ENCODE measurements around the gene PTBP1. TPM values are rescaled to one million over a fixed set of nuclear protein-coding genes. Genes with fewer than 3 reads are reported as not detected.
A peak's percentile ranks its signal among the peaks of the same experiment; 100 is the strongest.

The PTBP1 gene
- total RNA-seq, 3 donors from 2014 or later (not counting 1 experiment from before 2014, with no cell fraction given) = 302 to 350 (median 345) TPM

DNA sequence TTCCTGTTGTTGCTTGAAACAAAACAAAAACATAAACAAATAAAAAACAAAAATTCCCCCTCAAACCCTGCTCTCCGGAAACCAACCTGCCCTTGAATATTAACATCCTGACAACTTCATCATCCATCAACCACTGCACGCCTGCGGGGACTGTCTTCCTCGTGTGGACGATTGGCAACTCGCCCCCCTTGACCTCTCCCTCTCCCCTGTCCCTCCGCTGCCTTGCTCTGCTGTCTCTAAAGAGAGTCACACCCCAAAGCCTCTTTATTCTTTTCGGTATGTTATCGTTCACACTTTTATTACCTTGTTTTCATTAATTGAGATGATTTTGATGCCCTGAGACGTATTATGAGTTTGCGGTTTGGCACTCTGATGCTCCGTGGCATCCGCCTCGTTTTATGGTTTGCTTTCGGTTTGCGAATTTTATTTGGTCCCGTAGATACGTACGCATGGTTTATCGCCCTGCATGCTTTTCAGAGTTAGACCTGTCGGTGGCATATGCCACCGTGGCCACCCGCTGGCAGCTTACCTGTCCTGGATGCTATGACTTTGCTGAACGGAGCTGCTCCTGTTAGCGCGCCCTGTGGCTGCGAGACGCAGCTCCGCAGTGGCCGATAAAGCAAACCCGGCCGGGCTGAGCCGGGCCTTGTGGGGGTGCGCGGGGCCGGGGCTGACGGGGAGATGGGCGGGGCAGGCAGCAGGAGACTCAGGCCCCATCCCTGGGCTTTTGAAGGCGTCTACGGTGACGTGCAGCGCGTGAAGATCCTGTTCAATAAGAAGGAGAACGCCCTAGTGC, 10.6 kb downstream of the PTBP1 start:
- peaks cover 78% of the 10 kb centered on the region for H3K36me3 ChIP-seq (ENCODE audit: control insufficient read depth, insufficient read depth, low read length)
- H3K4me1 Mint-ChIP-seq = peaks cover 12% of the 10 kb centered on the region in 2 donors
- 95% methylated on average over 44 of the region's 44 CpGs for WGBS (ENCODE audit: insufficient coverage)
- no peaks in the 10 kb centered on the region for H3K27me3 ChIP-seq (ENCODE audit: control insufficient read depth, insufficient read depth, low read length)
- H3K4me1 ChIP-seq (ENCODE audit: control insufficient read depth, insufficient read depth, low read length) = peaks cover 5% of the 10 kb centered on the region
- no peaks in the 10 kb centered on the region for H3K9me3 ChIP-seq (ENCODE audit: control insufficient read depth, insufficient read depth, low read length)
- H3K27ac Mint-ChIP-seq = peak overlapping the region; percentile 34 to 59
- TF ChIP-seq, protein P1, sequence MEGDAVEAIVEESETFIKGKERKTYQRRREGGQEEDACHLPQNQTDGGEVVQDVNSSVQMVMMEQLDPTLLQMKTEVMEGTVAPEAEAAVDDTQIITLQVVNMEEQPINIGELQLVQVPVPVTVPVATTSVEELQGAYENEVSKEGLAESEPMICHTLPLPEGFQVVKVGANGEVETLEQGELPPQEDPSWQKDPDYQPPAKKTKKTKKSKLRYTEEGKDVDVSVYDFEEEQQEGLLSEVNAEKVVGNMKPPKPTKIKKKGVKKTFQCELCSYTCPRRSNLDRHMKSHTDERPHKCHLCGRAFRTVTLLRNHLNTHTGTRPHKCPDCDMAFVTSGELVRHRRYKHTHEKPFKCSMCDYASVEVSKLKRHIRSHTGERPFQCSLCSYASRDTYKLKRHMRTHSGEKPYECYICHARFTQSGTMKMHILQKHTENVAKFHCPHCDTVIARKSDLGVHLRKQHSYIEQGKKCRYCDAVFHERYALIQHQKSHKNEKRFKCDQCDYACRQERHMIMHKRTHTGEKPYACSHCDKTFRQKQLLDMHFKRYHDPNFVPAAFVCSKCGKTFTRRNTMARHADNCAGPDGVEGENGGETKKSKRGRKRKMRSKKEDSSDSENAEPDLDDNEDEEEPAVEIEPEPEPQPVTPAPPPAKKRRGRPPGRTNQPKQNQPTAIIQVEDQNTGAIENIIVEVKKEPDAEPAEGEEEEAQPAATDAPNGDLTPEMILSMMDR (IDR thresholded peaks at IDR 0.05) = no peak
- intact Hi-C loops (cut with micrococcal nuclease) = no loop called here
- no peaks in the 10 kb centered on the region for H3K9me3 Mint-ChIP-seq
- H3K36me3 Mint-ChIP-seq = peaks cover 8% of the 10 kb centered on the region
- no peak for ATAC-seq
- H3K4me3 Mint-ChIP-seq = no peak overlapping the region
- H3K27ac ChIP-seq (ENCODE audit: low read length) = no peak overlapping the region
- no peak for DNase-seq
- no peaks in the 10 kb centered on the region for H3K27me3 Mint-ChIP-seq (ENCODE audit: low read depth in 2 of 2)
- H3K4me3 ChIP-seq (ENCODE audit: low read length) = no peak overlapping the region

DNA sequence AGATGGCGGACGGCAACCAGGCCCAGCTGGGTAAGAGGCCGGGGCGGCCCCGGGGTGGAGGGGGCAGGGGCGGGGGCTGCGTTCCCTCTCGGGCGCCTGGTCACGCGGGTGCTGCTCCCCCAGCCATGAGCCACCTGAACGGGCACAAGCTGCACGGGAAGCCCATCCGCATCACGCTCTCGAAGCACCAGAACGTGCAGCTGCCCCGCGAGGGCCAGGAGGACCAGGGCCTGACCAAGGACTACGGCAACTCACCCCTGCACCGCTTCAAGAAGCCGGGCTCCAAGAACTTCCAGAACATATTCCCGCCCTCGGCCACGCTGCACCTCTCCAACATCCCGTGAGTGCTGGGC, 11.1 kb downstream of the PTBP1 start:
- DNase-seq (no peak), ATAC-seq (no peak)
- H3K4me1 ChIP-seq (ENCODE audit: control insufficient read depth, insufficient read depth, low read length) = peaks cover 3% of the 10 kb centered on the region
- 97% methylated on average over 26 of the region's 26 CpGs for WGBS (ENCODE audit: insufficient coverage)
- TF ChIP-seq, protein P1 (IDR thresholded peaks at IDR 0.05) = no peak
- H3K36me3 ChIP-seq (ENCODE audit: control insufficient read depth, insufficient read depth, low read length) = peaks cover 74% of the 10 kb centered on the region
- H3K27me3 ChIP-seq (ENCODE audit: control insufficient read depth, insufficient read depth, low read length) = no peaks in the 10 kb centered on the region
- H3K27ac Mint-ChIP-seq = no peak overlapping the region
- H3K36me3 Mint-ChIP-seq = peaks cover 8% of the 10 kb centered on the region
- H3K4me1 Mint-ChIP-seq = peaks cover 6 to 11% of the 10 kb centered on the region in 2 donors
- no peak overlapping the region for H3K4me3 ChIP-seq (ENCODE audit: low read length)
- H3K27ac ChIP-seq (ENCODE audit: low read length) = no peak overlapping the region
- H3K9me3 ChIP-seq (ENCODE audit: control insufficient read depth, insufficient read depth, low read length) = no peaks in the 10 kb centered on the region
- H3K9me3 Mint-ChIP-seq = no peaks in the 10 kb centered on the region
- H3K27me3 Mint-ChIP-seq (ENCODE audit: low read depth in 2 of 2) = no peaks in the 10 kb centered on the region
- intact Hi-C loops (cut with micrococcal nuclease) = no loop called here
- H3K4me3 Mint-ChIP-seq = no peak overlapping the region

DNA sequence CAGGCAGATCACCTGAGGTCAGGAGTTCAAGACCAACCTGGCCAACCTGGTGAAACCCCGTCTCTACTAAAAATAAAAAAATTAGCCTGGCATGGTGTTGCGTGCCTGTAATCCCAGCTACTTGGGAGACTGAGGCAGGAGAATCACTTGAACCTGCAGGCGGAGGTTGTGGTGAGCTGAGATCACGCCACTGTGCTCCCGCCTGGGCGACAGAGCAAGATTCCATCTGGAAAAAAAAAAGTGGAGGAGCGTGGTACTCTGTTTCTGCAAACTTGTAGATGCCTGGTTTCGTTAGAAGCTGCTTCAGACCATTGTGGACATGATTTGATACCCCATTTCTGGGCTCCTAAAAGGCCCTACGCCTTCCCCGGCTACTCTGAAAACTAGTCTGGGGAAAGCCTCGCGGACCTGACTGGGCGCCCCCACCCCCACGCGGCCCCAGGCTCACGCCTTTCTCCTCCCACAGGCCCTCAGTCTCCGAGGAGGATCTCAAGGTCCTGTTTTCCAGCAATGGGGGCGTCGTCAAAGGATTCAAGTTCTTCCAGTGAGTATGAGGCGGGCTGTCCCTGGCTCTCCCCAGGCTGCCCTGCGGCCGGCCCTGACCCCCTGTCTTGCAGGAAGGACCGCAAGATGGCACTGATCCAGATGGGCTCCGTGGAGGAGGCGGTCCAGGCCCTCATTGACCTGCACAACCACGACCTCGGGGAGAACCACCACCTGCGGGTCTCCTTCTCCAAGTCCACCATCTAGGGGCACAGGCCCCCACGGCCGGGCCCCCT, 13.0 kb downstream of the PTBP1 start:
- Mint-ChIP-seq H3K27ac (no peak overlapping the region), H3K9me3 (no peaks in the 10 kb centered on the region), H3K27me3 (ENCODE audit: low read depth in 2 of 2) (no peaks in the 10 kb centered on the region), H3K4me3 (no peak overlapping the region), H3K4me1 (peaks cover 6% of the 10 kb centered on the region in 2 donors), H3K36me3 (peaks cover 8% of the 10 kb centered on the region)
- Histone ChIP-seq H3K9me3 (ENCODE audit: control insufficient read depth, insufficient read depth, low read length) (no peaks in the 10 kb centered on the region), H3K27ac (ENCODE audit: low read length) (no peak overlapping the region), H3K4me3 (ENCODE audit: low read length) (no peak overlapping the region), H3K36me3 (ENCODE audit: control insufficient read depth, insufficient read depth, low read length) (peaks cover 59% of the 10 kb centered on the region), H3K4me1 (ENCODE audit: control insufficient read depth, insufficient read depth, low read length) (no peaks in the 10 kb centered on the region), H3K27me3 (ENCODE audit: control insufficient read depth, insufficient read depth, low read length) (no peaks in the 10 kb centered on the region)
- intact Hi-C loops (cut with micrococcal nuclease) = no loop called here
- WGBS (ENCODE audit: insufficient coverage) = 92% methylated on average over 30 of the region's 30 CpGs
- TF ChIP-seq, protein P1 (IDR thresholded peaks at IDR 0.05) = no peak
- ATAC-seq (no peak), DNase-seq (no peak)
